Putamen (tissue), 1 donor: Measurements from ENCODE around the gene SLC5A2.
"Not testable (repeated sequence)": the region's sequence is repeated elsewhere in the genome, so short reads cannot be mapped to it uniquely, and the experiment has no call there.

Experiments
- DNase-seq: peaks from one replicate; pipeline ENCODE4 v3.0.0-alpha.2; 2016; ENCODE audit warnings: low spot score

Gene SLC5A2

DNA sequence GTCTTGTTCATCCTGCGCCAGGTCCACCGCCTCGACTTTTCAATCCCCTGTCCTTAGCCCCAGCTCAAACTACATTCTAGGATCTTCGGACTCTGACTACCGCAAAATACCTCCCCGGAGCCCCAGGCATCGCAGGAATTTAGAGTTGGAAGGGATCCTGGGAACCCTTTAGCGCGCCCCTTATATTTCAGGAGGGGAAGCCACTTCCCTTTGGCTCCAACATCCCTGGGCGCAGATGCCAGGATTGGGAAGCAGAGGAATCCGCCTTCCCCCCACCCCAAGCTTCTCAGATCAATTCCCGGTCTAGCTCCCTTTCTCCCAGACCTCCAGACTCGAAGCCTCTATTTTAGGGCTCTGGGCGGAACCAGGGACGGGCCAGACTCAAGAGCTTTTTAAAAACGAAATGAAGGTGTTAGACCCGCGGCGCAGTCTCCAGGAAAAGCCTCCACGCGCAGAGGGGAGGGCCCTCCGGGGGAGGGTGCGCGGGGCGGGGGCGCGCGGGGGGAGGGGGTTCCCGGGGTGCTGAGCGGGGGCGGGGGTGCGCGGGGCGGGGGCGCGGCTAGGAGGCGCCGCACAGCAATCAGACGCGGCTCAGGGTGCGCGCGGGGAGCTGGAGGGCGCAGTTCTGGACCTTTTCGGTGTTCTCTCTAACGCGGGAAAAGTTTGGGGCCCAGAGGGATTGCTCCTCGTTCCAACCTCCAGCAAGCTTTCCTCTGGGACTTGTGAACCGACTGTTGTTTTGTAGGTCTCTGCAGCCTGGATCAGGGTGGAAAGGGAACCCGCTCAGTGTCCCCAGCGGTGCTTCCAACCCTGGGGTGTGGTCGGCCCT lies 46.4 kb downstream of the SLC5A2 start:
- DNase-seq: no peak

GRCh38 chr16:31529937-31530312 lies 47.0 kb downstream of the SLC5A2 start:
- DNase-seq: no peak

DNA sequence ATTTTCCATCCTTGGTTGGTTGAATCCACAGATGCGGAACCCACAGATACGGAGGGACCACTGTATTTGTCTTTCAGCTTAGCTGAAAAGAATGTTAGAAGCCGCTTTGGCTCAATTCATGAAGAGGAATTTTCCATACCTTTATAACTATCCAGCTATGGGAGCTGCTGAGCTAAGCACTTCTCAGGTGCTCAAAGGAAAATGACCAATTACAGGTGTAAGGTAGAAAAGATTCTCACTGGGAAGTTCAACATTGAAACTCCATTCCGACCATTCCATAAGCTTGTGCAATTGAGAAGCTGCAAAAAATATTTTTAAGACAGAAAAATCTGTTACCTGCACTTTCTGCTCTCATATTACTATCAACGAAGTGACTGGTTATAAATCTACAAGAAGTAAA lies 47.5 kb downstream of the SLC5A2 start:
- no peak for DNase-seq

GRCh38 chr16:31531096-31531495 lies 48.2 kb downstream of the SLC5A2 start:
- no peak for DNase-seq

GRCh38 chr16:31532120-31532519 lies 49.2 kb downstream of the SLC5A2 start:
- DNase-seq: no peak

GRCh38 chr16:31532896-31533295 lies 50.0 kb downstream of the SLC5A2 start:
- no peak for DNase-seq

DNA sequence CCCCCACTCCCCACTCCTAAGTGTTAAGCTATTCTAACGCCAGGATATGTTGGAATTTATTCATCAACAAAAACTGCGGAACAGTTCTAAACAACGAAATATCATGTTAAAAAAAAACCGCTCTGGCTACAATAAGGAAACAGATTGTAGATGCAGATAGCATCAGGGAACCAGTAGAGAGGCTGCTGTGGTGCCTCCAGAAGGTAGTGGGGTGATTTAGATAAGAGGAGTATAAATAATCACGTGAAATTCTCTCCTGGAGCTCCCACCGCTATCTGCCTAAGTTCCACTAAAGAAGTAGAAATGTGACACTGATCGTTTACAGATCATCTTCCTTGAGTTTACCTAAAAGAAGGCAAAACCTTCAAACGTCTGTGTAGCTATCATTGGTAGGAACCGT lies 52.8 kb downstream of the SLC5A2 start:
- no peak for DNase-seq

- no peak for DNase-seq
These were observed 54.0 kb downstream of the SLC5A2 start for GRCh38 chr16:31536804-31537361.

GRCh38 chr16:31537362-31538242 lies 54.7 kb downstream of the SLC5A2 start:
- DNase-seq: no peak

GRCh38 chr16:31538243-31538598 lies 55.3 kb downstream of the SLC5A2 start:
- DNase-seq: not testable (repeated sequence)

GRCh38 chr16:31539762-31540161 lies 56.8 kb downstream of the SLC5A2 start:
- not testable (repeated sequence) for DNase-seq
